ENCODE results near the gene MYO18A. TPM values are rescaled to one million over a fixed set of nuclear protein-coding genes. Genes with fewer than 3 reads are reported as not detected.
"Not testable (repeated sequence)": the region's sequence is repeated elsewhere in the genome, so short reads cannot be mapped to it uniquely, and the experiment has no call there.

MYO18A gene
- polyA plus RNA-seq, 3 donors = 32.6 to 39.4 (median 36.6) TPM

GRCh38 chr17:29195465-29196081 is 15.4 kb upstream of the MYO18A start:
- DNase-seq (ENCODE audit: low read depth in 3 of 3, low spot score in 2 of 3) = no peak

- DNase-seq (ENCODE audit: low read depth in 3 of 3, low spot score in 2 of 3) = no peak
Observed at GRCh38 chr17:29194669-29195068, 14.5 kb upstream of the MYO18A start.

- DNase-seq (ENCODE audit: low read depth in 3 of 3, low spot score in 2 of 3) = no peak
Observed at GRCh38 chr17:29193146-29193545, 12.9 kb upstream of the MYO18A start.

- DNase-seq (ENCODE audit: low read depth in 3 of 3, low spot score in 2 of 3) = no peak
Observed at GRCh38 chr17:29190592-29191207, 10.5 kb upstream of the MYO18A start.

- DNase-seq (ENCODE audit: low read depth in 3 of 3, low spot score in 2 of 3) = no peak
Observed at GRCh38 chr17:29190039-29190438, 9.8 kb upstream of the MYO18A start.

GRCh38 chr17:29189355-29189754 is 9.2 kb upstream of the MYO18A start:
- no peak for DNase-seq (ENCODE audit: low read depth in 3 of 3, low spot score in 2 of 3)

GRCh38 chr17:29181226-29181625 is 1.0 kb upstream of the MYO18A start:
- no peak for DNase-seq (ENCODE audit: low read depth in 3 of 3, low spot score in 2 of 3)

- DNase-seq (ENCODE audit: low read depth in 3 of 3, low spot score in 2 of 3) = no peak
Observed at GRCh38 chr17:29180788-29181160, 576 bp upstream of the MYO18A start.

GRCh38 chr17:29179232-29180033 is 765 bp downstream of the MYO18A start:
- no peak for DNase-seq (ENCODE audit: low read depth in 3 of 3, low spot score in 2 of 3)

- no peak for DNase-seq (ENCODE audit: low read depth in 3 of 3, low spot score in 2 of 3)
Observed at GRCh38 chr17:29178750-29179231, 1.4 kb downstream of the MYO18A start.

- DNase-seq (ENCODE audit: low read depth in 3 of 3, low spot score in 2 of 3) = no peak
Observed at GRCh38 chr17:29177871-29178749, 2.1 kb downstream of the MYO18A start.

- no peak for DNase-seq (ENCODE audit: low read depth in 3 of 3, low spot score in 2 of 3)
Observed at GRCh38 chr17:29177541-29177870, 2.7 kb downstream of the MYO18A start.

- DNase-seq (ENCODE audit: low read depth in 3 of 3, low spot score in 2 of 3) = no peak
Observed at GRCh38 chr17:29176558-29177351, 3.4 kb downstream of the MYO18A start.

GRCh38 chr17:29175349-29175748 is 4.8 kb downstream of the MYO18A start:
- DNase-seq (ENCODE audit: low read depth in 3 of 3, low spot score in 2 of 3) = no peak

GRCh38 chr17:29172589-29172988 is 7.6 kb downstream of the MYO18A start:
- no peak for DNase-seq (ENCODE audit: low read depth in 3 of 3, low spot score in 2 of 3)

GRCh38 chr17:29170682-29171081 is 9.5 kb downstream of the MYO18A start:
- DNase-seq (ENCODE audit: low read depth in 3 of 3, low spot score in 2 of 3) = no peak

- DNase-seq (ENCODE audit: low read depth in 3 of 3, low spot score in 2 of 3) = no peak
Observed at GRCh38 chr17:29169806-29170591, 10.2 kb downstream of the MYO18A start.

GRCh38 chr17:29168759-29169126 is 11.5 kb downstream of the MYO18A start:
- not testable (repeated sequence) for DNase-seq (ENCODE audit: low read depth in 3 of 3, low spot score in 2 of 3)

- no peak for DNase-seq (ENCODE audit: low read depth in 3 of 3, low spot score in 2 of 3)
Observed at GRCh38 chr17:29168079-29168758, 12.0 kb downstream of the MYO18A start.

Measured in right renal cortex interstitium (tissue), 3 donors.